Parathyroid adenoma (tissue), 2 donors: ENCODE measurements around the gene MUC5AC.
A peak's percentile ranks its signal among the peaks of the same experiment; 100 is the strongest.

ENCODE experiments used
- H2AFZ ChIP-seq: fragments of 300-600 bp; sonication (generic); one replicate; pipeline ENCODE4 v1.7.0; 2017; ENCODE audit warnings: antibody characterized with exemption, mild to moderate bottlenecking
- H3K27ac ChIP-seq: fragments of 300-600 bp; sonication (generic); one replicate; pipeline ENCODE4 v1.7.0; 2017
- H3K27me3 ChIP-seq: fragments of 300-600 bp; sonication (generic); one replicate; pipeline ENCODE4 v1.7.0; 2017; ENCODE audit warnings: low read length; ENCODE audit not compliant: control insufficient read depth, insufficient read depth
- H3K36me3 ChIP-seq: fragments of 300-600 bp; sonication (generic); one replicate; pipeline ENCODE4 v1.7.0; 2017; ENCODE audit warnings: low read length; ENCODE audit not compliant: control insufficient read depth, insufficient read depth
- H3K4me1 ChIP-seq: fragments of 300-600 bp; sonication (generic); one replicate; pipeline ENCODE4 v1.7.0; 2017; ENCODE audit warnings: control low read depth
- H3K4me2 ChIP-seq: fragments of 300-600 bp; sonication (generic); one replicate; pipeline ENCODE4 v1.7.0; 2017; ENCODE audit warnings: low read length
- H3K4me3 ChIP-seq: fragments of 300-600 bp; sonication (generic); one replicate; pipeline ENCODE4 v1.7.0; 2017; ENCODE audit warnings: low read depth, low read length
- H3K79me2 ChIP-seq: fragments of 300-600 bp; sonication (generic); one replicate; pipeline ENCODE4 v1.7.0; 2017; ENCODE audit warnings: control low read depth
- H3K9ac ChIP-seq: fragments of 300-600 bp; sonication (generic); one replicate; pipeline ENCODE4 v1.7.0; 2017; ENCODE audit warnings: mild to moderate bottlenecking
- H3K9me3 ChIP-seq: fragments of 300-600 bp; sonication (generic); one replicate; pipeline ENCODE4 v1.7.0; 2017; ENCODE audit warnings: low read length; ENCODE audit not compliant: control insufficient read depth
- CTCF ChIP-seq: fragments of 300-600 bp; sonication (generic); IDR thresholded peaks from one replicate; pipeline ENCODE4 v1.7.0; 2017; ENCODE audit warnings: antibody characterized with exemption, mild to moderate bottlenecking
- donor health status: primary hyperparathyroidism.

MUC5AC gene

DNA sequence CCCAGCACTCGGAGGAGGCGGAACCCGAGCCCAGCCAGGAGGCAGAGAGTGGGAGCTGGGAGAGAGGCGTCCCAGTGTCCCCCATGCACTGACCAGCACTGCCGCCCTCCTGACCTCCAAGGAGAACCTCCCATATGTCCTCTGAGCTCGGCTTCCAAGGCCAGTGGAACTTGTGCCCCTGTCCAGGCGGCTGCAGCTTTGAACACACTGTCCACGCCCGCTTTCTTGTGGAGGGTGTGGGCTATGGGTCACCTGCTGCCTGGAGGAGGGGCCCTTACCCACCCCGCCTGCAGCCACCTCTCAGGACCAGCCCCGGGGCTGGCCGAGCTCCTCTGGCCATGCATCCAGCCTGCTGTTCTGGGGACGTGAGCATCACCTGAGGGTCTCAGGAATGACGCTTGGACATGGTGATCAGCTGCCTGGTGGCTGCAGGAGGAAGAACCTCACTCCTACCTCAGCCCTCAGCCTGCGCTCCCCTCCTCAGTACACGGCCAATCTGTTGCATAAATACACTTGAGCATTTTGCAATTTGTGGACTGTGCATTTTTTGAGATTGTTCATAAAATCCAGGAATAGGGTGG, 42.9 kb downstream of the MUC5AC start:
- Histone ChIP-seq H3K4me1 (no peaks in the 10 kb centered on the region), H3K9me3 (no peaks in the 10 kb centered on the region), H3K79me2 (no peaks in the 10 kb centered on the region), H3K4me3 (no peak overlapping the region), H3K27ac (no peak overlapping the region), H3K4me2 (no peak overlapping the region), H2AFZ (no peak overlapping the region), H3K27me3 (no peaks in the 10 kb centered on the region), H3K36me3 (no peaks in the 10 kb centered on the region), H3K9ac (no peak overlapping the region)
- TF ChIP-seq CTCF = no peak

DNA sequence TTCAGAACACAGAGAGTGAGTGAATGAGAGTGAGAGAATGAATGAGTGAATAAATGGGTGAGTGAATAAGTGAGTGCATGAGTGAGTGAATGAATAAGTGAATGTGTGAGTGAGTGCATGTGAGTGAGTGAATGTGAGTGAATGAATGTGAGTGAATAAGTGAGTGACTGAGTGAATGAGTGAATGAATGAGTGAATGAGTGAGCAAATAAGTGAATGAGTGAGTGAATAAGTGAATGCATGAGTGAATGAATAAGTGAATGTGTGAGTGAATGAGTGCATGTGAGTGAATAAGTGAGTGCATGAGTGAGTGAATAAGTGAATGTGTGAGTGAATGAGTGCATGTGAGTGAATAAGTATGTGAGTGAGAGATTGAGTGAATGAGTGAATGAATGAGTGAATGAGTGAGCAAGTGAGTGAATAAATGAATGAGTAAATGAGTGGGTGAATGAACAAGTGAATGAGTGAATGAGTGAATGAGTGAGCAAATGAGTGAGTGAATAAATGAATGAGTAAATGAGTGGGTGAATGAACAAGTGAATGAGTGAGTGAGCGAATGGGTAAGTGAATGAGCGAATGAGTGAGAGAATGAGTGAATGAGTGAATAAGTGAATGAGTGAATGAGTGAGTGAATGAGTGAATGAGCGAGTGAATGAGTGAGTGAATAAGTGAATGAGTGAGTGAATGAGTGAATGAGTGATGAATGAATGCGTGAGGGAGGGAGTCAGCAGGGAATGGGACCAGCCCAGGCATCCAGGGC, 43.8 kb downstream of the MUC5AC start:
- no peaks in the 10 kb centered on the region for H3K27me3 ChIP-seq
- H3K4me1 ChIP-seq = no peaks in the 10 kb centered on the region
- H3K9me3 ChIP-seq = no peaks in the 10 kb centered on the region
- no peak overlapping the region for H3K9ac ChIP-seq
- H2AFZ ChIP-seq = no peak overlapping the region
- H3K36me3 ChIP-seq = no peaks in the 10 kb centered on the region
- no peak overlapping the region for H3K27ac ChIP-seq
- no peak overlapping the region for H3K4me2 ChIP-seq
- TF ChIP-seq CTCF = no peak
- no peak overlapping the region for H3K4me3 ChIP-seq
- H3K79me2 ChIP-seq = no peaks in the 10 kb centered on the region

- H3K27me3 ChIP-seq = no peaks in the 10 kb centered on the region
- no peak overlapping the region for H2AFZ ChIP-seq
- no peak overlapping the region for H3K4me2 ChIP-seq
- no peaks in the 10 kb centered on the region for H3K9me3 ChIP-seq
- H3K9ac ChIP-seq = no peak overlapping the region
- no peak overlapping the region for H3K4me3 ChIP-seq
- H3K79me2 ChIP-seq = no peaks in the 10 kb centered on the region
- no peak overlapping the region for H3K27ac ChIP-seq
- no peaks in the 10 kb centered on the region for H3K36me3 ChIP-seq
- TF ChIP-seq CTCF = no peak
- no peaks in the 10 kb centered on the region for H3K4me1 ChIP-seq
These were observed 44.5 kb downstream of the MUC5AC start for GRCh38 chr11:1202154-1202775.

- H3K27ac ChIP-seq = no peak overlapping the region
These were observed 45.2 kb downstream of the MUC5AC start for GRCh38 chr11:1202776-1203504.

More at GRCh38 chr11:1202776-1203504, 45.2 kb downstream of the MUC5AC start:
- Histone ChIP-seq H3K9me3 (no peaks in the 10 kb centered on the region), H3K27me3 (no peaks in the 10 kb centered on the region), H2AFZ (no peak overlapping the region), H3K36me3 (no peaks in the 10 kb centered on the region), H3K4me1 (no peaks in the 10 kb centered on the region), H3K9ac (no peak overlapping the region), H3K4me3 (no peak overlapping the region), H3K4me2 (no peak overlapping the region), H3K79me2 (no peaks in the 10 kb centered on the region)
- TF ChIP-seq CTCF = peak; percentile 77
